22Rv1 (cell line): ENCODE results near the gene ATN1.

ENCODE experiments used
- ZFX ChIP-seq: fragments of 450-650 bp; IDR thresholded peaks from 2 replicates; pipeline ENCODE4 v1.6.1; 2017; ENCODE audit warnings: antibody characterized with exemption, borderline replicate concordance
- TF ChIP-seq, protein P1 (sequence below): fragments of 450-650 bp; IDR thresholded peaks from 2 replicates; pipeline ENCODE4 v1.5.1; 2017; ENCODE audit warnings: mild to moderate bottlenecking

DNA sequence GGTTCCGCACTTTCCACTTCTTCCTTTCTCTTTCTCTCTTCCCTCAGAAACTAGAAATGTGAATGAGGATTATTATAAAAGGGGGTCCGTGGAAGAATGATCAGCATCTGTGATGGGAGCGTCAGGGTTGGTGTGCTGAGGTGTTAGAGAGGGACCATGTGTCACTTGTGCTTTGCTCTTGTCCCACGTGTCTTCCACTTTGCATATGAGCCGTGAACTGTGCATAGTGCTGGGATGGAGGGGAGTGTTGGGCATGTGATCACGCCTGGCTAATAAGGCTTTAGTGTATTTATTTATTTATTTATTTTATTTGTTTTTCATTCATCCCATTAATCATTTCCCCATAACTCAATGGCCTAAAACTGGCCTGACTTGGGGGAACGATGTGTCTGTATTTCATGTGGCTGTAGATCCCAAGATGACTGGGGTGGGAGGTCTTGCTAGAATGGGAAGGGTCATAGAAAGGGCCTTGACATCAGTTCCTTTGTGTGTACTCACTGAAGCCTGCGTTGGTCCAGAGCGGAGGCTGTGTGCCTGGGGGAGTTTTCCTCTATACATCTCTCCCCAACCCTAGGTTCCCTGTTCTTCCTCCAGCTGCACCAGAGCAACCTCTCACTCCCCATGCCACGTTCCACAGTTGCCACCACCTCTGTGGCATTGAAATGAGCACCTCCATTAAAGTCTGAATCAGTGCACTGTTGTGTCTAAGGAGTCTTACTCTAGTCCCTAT is 4.6 kb upstream of the ATN1 start:
- TF ChIP-seq, protein P1, sequence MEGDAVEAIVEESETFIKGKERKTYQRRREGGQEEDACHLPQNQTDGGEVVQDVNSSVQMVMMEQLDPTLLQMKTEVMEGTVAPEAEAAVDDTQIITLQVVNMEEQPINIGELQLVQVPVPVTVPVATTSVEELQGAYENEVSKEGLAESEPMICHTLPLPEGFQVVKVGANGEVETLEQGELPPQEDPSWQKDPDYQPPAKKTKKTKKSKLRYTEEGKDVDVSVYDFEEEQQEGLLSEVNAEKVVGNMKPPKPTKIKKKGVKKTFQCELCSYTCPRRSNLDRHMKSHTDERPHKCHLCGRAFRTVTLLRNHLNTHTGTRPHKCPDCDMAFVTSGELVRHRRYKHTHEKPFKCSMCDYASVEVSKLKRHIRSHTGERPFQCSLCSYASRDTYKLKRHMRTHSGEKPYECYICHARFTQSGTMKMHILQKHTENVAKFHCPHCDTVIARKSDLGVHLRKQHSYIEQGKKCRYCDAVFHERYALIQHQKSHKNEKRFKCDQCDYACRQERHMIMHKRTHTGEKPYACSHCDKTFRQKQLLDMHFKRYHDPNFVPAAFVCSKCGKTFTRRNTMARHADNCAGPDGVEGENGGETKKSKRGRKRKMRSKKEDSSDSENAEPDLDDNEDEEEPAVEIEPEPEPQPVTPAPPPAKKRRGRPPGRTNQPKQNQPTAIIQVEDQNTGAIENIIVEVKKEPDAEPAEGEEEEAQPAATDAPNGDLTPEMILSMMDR = no peak
- no peak for TF ChIP-seq ZFX
